Measurements from ENCODE around the gene LGR4. TPM values are rescaled to one million over a fixed set of nuclear protein-coding genes. Genes with fewer than 3 reads are reported as not detected.

Gene LGR4
- total and polyA plus RNA-seq, 2 of the 13 experiments (the other 11 are each of a cell fraction or from before 2014, with no cell fraction given), result 42.1 to 68.7 TPM

DNA sequence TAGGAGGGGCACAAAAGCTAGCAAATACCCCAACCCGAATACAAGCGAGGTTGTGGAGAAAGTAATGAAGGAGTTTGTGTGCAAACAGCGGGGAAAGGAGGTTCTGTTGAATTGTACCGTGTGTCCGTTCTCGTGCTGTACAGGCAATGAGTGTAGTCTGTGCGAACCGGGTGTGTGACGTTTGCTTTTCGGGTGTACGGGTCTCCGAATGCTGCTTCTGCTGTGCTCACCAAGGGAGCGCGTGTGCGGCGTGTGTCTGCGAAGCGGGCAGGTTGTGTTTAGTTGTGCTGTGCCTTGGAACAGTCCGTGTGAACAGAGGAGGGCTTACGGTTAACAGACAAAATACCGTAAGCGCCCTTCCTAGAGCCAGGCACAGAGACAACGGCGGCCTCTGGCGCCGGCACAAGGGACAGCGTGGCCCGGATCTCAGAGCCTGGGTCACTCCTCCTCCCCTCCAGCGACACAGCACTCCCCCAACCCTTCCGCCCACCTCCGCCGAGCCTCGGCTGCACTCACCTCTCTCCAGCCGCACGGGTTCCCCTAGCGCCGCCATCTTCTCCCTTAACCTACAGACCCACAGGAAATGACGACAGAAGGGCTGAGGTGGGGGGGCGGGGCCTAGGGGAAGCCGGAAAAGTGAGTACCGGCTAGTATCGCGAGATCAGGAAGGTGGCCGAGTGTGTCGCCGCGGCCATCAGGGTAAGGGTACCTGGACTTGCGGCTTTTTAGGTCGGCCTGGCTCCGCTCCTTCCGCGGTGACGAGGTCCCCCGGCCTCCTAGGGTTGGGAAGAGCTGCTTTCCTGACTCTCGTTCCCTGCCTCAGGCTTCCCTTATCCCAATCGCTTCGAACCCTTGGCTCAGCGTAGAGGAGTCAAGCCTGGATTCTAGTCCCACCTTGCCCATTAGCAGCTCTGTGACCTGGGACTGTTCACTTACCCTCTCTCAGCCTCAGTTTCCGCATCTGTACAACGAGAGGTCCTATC lies 33.9 kb upstream of the LGR4 start, which contains the start of gene LIN7C (continued):
- TF ChIP-seq IRF9 (CRISPR knock-in tag; IDR thresholded peaks at IDR 0.05; ENCODE audit: borderline replicate concordance), result peak; percentile 91; the same call in 1 of the 2 replicates
- TF ChIP-seq ZBTB25 (CRISPR knock-in tag; IDR thresholded peaks at IDR 0.05), result peak; percentile 53; the same call in 1 of the 2 replicates
- TF ChIP-seq U2AF1 (optimal IDR thresholded peaks at IDR 0.05; ENCODE audit: low read depth, low read length), result no peak
- peak; percentile 71; the same call in 1 of the 2 replicates for TF ChIP-seq SIN3B (IDR thresholded peaks at IDR 0.05; ENCODE audit: low read length)
- TF ChIP-seq ZFYVE20 (CRISPR knock-in tag; IDR thresholded peaks at IDR 0.05; ENCODE audit: borderline replicate concordance, low read depth), result no peak
- TF ChIP-seq RORA (CRISPR knock-in tag; IDR thresholded peaks at IDR 0.05), result no peak
- peak; percentile 69 for TF ChIP-seq AGO2 (optimal IDR thresholded peaks at IDR 0.05; ENCODE audit: low read depth, low read length)
- peak; percentile 95 for TF ChIP-seq KAT8 (CRISPR knock-in tag; IDR thresholded peaks at IDR 0.05)
- TF ChIP-seq MEIS1 (CRISPR knock-in tag; IDR thresholded peaks at IDR 0.05; ENCODE audit: borderline replicate concordance), result peak; percentile 82; the same call in 1 of the 2 replicates
- no peak for TF ChIP-seq ZNF646 (CRISPR knock-in tag; IDR thresholded peaks at IDR 0.05)
- peak; percentile 90; the same call in 1 of the 2 replicates for TF ChIP-seq ZNF280B (CRISPR knock-in tag; IDR thresholded peaks at IDR 0.05; ENCODE audit: borderline replicate concordance)
- TF ChIP-seq ZNF44 (CRISPR knock-in tag; IDR thresholded peaks at IDR 0.05), result no peak
- TF ChIP-seq KLF13 (CRISPR knock-in tag; IDR thresholded peaks at IDR 0.05), result no peak
- no peak for TF ChIP-seq RBM22 (optimal IDR thresholded peaks at IDR 0.05; ENCODE audit: low read length)
- TF ChIP-seq ZNF740 (CRISPR knock-in tag; IDR thresholded peaks at IDR 0.05), result peak; percentile 77; the same call in 1 of the 2 replicates
- TF ChIP-seq ZNF644 (CRISPR knock-in tag; IDR thresholded peaks at IDR 0.05; ENCODE audit: low read depth), result no peak
- TF ChIP-seq ZNF672 (CRISPR knock-in tag; IDR thresholded peaks at IDR 0.05), result no peak
- no peak for TF ChIP-seq TEAD3 (CRISPR knock-in tag; optimal IDR thresholded peaks at IDR 0.05; ENCODE audit: borderline replicate concordance)

Data from HepG2 (cell line).